K562 (cell line): ENCODE data around the gene FKBP7. TPM values are rescaled to one million over a fixed set of nuclear protein-coding genes. Genes with fewer than 3 reads are reported as not detected.

ENCODE experiments used
- ATAC-seq: fragments of 200-7000 bp; cut with Tn5 transposase; 3 replicates; pipeline ENCODE4 v1.9.1; 2020; ENCODE audit warnings: moderate library complexity
- BruUV-seq: library from RNA; stranded (reverse); fragments of 400-500 nt; replicated peaks from 2 replicates; lab custom pipeline; 2021; lab: Mats Ljungman, UMichigan
- CTCF ChIA-PET: fragments of 300-600 bp; formaldehyde crosslinking; extraction: SDS; loops from one replicate; lab custom pipeline; 2021; ENCODE audit warnings: low intra/inter-chr PET ratio; lab: Yijun Ruan, JAX
- POLR2A ChIA-PET: fragments of 300-600, 350-650 bp; sonication (Branson Sonifier 250); formaldehyde crosslinking; extraction: SDS; loops from one replicate; lab custom pipeline; 2021; ENCODE audit warnings: antibody characterized with exemption, inconsistent platforms; lab: Yijun Ruan, JAX
- DNase-seq, 4 experiments: peaks; one replicate each; pipeline versions ENCODE4 v3.0.0 to v3.0.0-alpha.2; 2011 to 2018; ENCODE audit warnings: low spot score in 3 of 4, mixed read lengths in 3 of 4; ENCODE audit errors: extremely low read depth in 1 of 4
- FAIRE-seq: peaks from 2 replicates; lab custom pipeline; 2011; peaks lifted over from hg19 to GRCh38; lab: Jason Lieb, UNC
- H2AFZ ChIP-seq: 2 replicates; pipeline ENCODE4 v1.6.0; 2011; ENCODE audit warnings: low read depth, low read length, control low read depth, inconsistent platforms
- H3K27ac ChIP-seq: fragments of 200-600 bp; 3 replicates; pipeline ENCODE4 v1.8.0; 2011; ENCODE audit warnings: low read depth, mild to moderate bottlenecking, control low read depth, inconsistent platforms, low read length, moderate library complexity, mixed read lengths; ENCODE audit errors: extremely low read depth
- H3K27me3 ChIP-seq, 2 experiments: fragments of 300-600 bp in 1 of 2; 2 replicates in 1 of 2; 3 replicates in 1 of 2; pipeline versions ENCODE4 v1.6.0 to v1.8.0; 2011; ENCODE audit warnings: inconsistent platforms in 2 of 2, low read length in 2 of 2, mild to moderate bottlenecking in 1 of 2, mixed read lengths in 1 of 2, moderate library complexity in 1 of 2; ENCODE audit not compliant: control insufficient read depth in 2 of 2, insufficient read depth in 2 of 2
- H3K36me3 ChIP-seq: fragments of 300-600 bp; 3 replicates; pipeline ENCODE4 v1.8.0; 2011; ENCODE audit warnings: mild to moderate bottlenecking, low read length, inconsistent platforms; ENCODE audit not compliant: control insufficient read depth, insufficient read depth
- H3K4me1 ChIP-seq, 2 experiments: fragments of 200-600 bp in 1 of 2; replicated peaks in 1 of 2; 2 replicates in 1 of 2; 3 replicates in 1 of 2; pipeline versions ENCODE4 v1.5.1 to v1.8.0; 2011; ENCODE audit warnings: inconsistent platforms in 2 of 2, low read length in 2 of 2, mild to moderate bottlenecking in 1 of 2, mixed read lengths in 1 of 2, moderate library complexity in 1 of 2; ENCODE audit not compliant: control insufficient read depth in 2 of 2, insufficient read depth in 2 of 2
- H3K4me2 ChIP-seq: 2 replicates; pipeline ENCODE4 v1.6.1; 2011; ENCODE audit warnings: low read length, control low read depth, inconsistent platforms, mixed read lengths; ENCODE audit not compliant: insufficient read depth
- H3K4me3 ChIP-seq: fragments of 200-600 bp; sonication (generic), shearing (Covaris generic); 2 replicates; pipeline ENCODE4 v1.5.1; 2016; ENCODE audit warnings: control low read depth, inconsistent platforms
- H3K79me2 ChIP-seq: fragments of 200-600 bp; 3 replicates; pipeline ENCODE4 v1.8.0; 2011; ENCODE audit warnings: low read length, inconsistent platforms; ENCODE audit not compliant: control insufficient read depth, insufficient read depth
- H3K9ac ChIP-seq, 2 experiments: 2 replicates each; pipeline versions ENCODE4 v1.6.0 to v1.6.1; 2011; ENCODE audit warnings: low read depth in 2 of 2, low read length in 2 of 2, control low read depth in 1 of 2, inconsistent platforms in 1 of 2, mild to moderate bottlenecking in 1 of 2, mixed read lengths in 1 of 2; ENCODE audit not compliant: insufficient read depth in 1 of 2
- H3K9me1 ChIP-seq: one replicate; pipeline ENCODE4 v1.6.0; 2011; ENCODE audit warnings: inconsistent platforms, mild to moderate bottlenecking, low read length, moderate library complexity; ENCODE audit not compliant: control insufficient read depth, insufficient read depth
- H3K9me3 ChIP-seq: replicated peaks from 2 replicates; pipeline ENCODE4 v1.5.1; 2011; ENCODE audit warnings: low read depth, low read length, inconsistent platforms; ENCODE audit not compliant: control insufficient read depth, insufficient read depth
- H4K20me1 ChIP-seq: replicated peaks from 2 replicates; pipeline ENCODE4 v1.6.1; 2011; ENCODE audit warnings: low read length, inconsistent platforms, mixed read lengths; ENCODE audit not compliant: control insufficient read depth, insufficient read depth
- BCOR ChIP-seq: fragments of 450-650 bp; IDR thresholded peaks from 2 replicates; pipeline ENCODE4 v1.6.1; 2016
- BHLHE40 ChIP-seq: IDR thresholded peaks from 2 replicates; pipeline ENCODE4 v1.6.1; 2011; ENCODE audit warnings: low read length, improper control_type of control experiment
- CUX1 ChIP-seq: fragments of 200-800 bp; sonication (Bioruptor generic); IDR thresholded peaks from 2 replicates; pipeline ENCODE4 v1.6.1; 2016; ENCODE audit warnings: missing genetic modification characterization, missing compliant biosample characterization
- GTF2F1 ChIP-seq: IDR thresholded peaks from 2 replicates; pipeline ENCODE4 v1.6.1; 2011; ENCODE audit warnings: low read depth, low read length, improper control_type of control experiment
- HEY1 ChIP-seq: fragments of 250-450 bp; sonication (Bioruptor Pico); IDR thresholded peaks from 2 replicates; pipeline ENCODE4 v1.5.0; 2020; ENCODE audit warnings: mild to moderate bottlenecking, moderate library complexity, borderline replicate concordance
- HIVEP1 ChIP-seq: fragments of 250-450 bp; sonication (Bioruptor Pico); IDR thresholded peaks from 2 replicates; pipeline ENCODE4 v1.4.0; 2020; ENCODE audit warnings: mild to moderate bottlenecking
- RBM22 ChIP-seq: fragments of 200-400 bp; formaldehyde crosslinking; IDR thresholded peaks from 2 replicates; pipeline ENCODE4 v1.6.1; 2018; ENCODE audit warnings: low read length, low read depth; ENCODE audit not compliant: poor library complexity, severe bottlenecking
- RNF2 ChIP-seq: sonication (generic); IDR thresholded peaks from 2 replicates; pipeline ENCODE4 v1.6.1; 2016
- RNF219 ChIP-seq: fragments of 250-450 bp; sonication (Bioruptor Pico); IDR thresholded peaks from 2 replicates; pipeline ENCODE4 v1.5.0; 2022; ENCODE audit warnings: mild to moderate bottlenecking
- SMARCA5 ChIP-seq: fragments of 450-650 bp; IDR thresholded peaks from 2 replicates; pipeline ENCODE4 v1.6.1; 2016
- SMARCB1 ChIP-seq: IDR thresholded peaks from 2 replicates; pipeline ENCODE4 v1.6.1; 2011; ENCODE audit warnings: improper control_type of control experiment, low read depth; ENCODE audit not compliant: insufficient read length
- U2AF1 ChIP-seq: fragments of 200-400 bp; formaldehyde crosslinking; optimal IDR thresholded peaks from 2 replicates; pipeline ENCODE3; 2017; ENCODE audit warnings: mild to moderate bottlenecking, low read depth, low read length, moderate library complexity
- ZBTB5 ChIP-seq: fragments of 450-650 bp; IDR thresholded peaks from 2 replicates; pipeline ENCODE4 v1.6.1; 2017; ENCODE audit warnings: antibody characterized with exemption
- ZNF143 ChIP-seq: sonication (generic); formaldehyde crosslinking; IDR thresholded peaks from 2 replicates; pipeline ENCODE4 v1.9.0; 2022; ENCODE audit warnings: mild to moderate bottlenecking, missing genetic modification reagents
- in situ Hi-C: fragments of 300-500 bp; cut with MboI; formaldehyde crosslinking; loops from 4 replicates; pipeline ENCODE4 v1.15.0; 2018; ENCODE audit warnings: inconsistent platforms, mixed read lengths
- intact Hi-C: fragments of 100-400 bp; cut with micrococcal nuclease; formaldehyde crosslinking; loops from 2 replicates; pipeline ENCODE4 v1.14.2; 2022
- polyA plus RNA-seq, 8 experiments: library from polyadenylated mRNA; depleted of rRNA in 4 of 8; stranded (reverse) in 5 of 8; unstranded in 3 of 8; fragments of >200 nt; fragmentation: Nextera tagmentation in 2 of 8; fragmentation: Illumina TruSeq in 1 of 8; extraction: Ambion mirVana in 2 of 8; extraction: Trizol in 1 of 8; gene quantifications; 2 replicates each; pipeline versions ENCODE4 v1.2.1 to v1.2.3, GENCODE V29; 2011 to 2014; ENCODE audit warnings: inconsistent platforms in 1 of 8, missing spikeins in 1 of 8
- total RNA-seq, 7 experiments: library from RNA; depleted of rRNA in 6 of 7; stranded (reverse); fragments of >200 nt in 6 of 7; fragmentation: Illumina TruSeq in 2 of 7; extraction: Trizol in 2 of 7; gene quantifications; 2 replicates each; pipeline versions ENCODE4 v1.2.1 to v1.2.3, GENCODE V29; 2011 to 2021; ENCODE audit warnings: low replicate concordance in 1 of 7

Gene FKBP7
- total and polyA plus RNA-seq, 9 of the 15 experiments (the other 6 are each of a cell fraction or from before 2014, with no cell fraction given): 6.1 to 23.2 (median 19.0) TPM

- no peak overlapping the region for H3K4me2 ChIP-seq
- H3K4me3 ChIP-seq: no peak overlapping the region
- peaks cover 21% of the 10 kb centered on the region for H3K79me2 ChIP-seq
- in situ Hi-C loops: no loop called here
- ChIA-PET POLR2A (interaction anchor here (1.0 kb wide), 1 partner anchor 8 kb away, joined by 3 read pairs; no protein-coding TSS in a partner anchor), CTCF (no interaction called here)
- no peaks in the 10 kb centered on the region for H3K9me1 ChIP-seq
- H3K27me3 ChIP-seq: no peaks in the 10 kb centered on the region
- DNase-seq (no peak), ATAC-seq (no peak), FAIRE-seq (no peak)
- H3K9ac ChIP-seq: no peak overlapping the region
- no peak overlapping the region for H3K27ac ChIP-seq
- H3K4me1 ChIP-seq: peaks cover 15 to 17% of the 10 kb centered on the region in 2 experiments
- intact Hi-C loops: loop anchor here (5.0 to 10.0 kb wide), 4 partner anchors 169 to 1528 kb away; partner anchors contain the start of genes CWC22 and RBM45
- H4K20me1 ChIP-seq: no peaks in the 10 kb centered on the region
- no peaks in the 10 kb centered on the region for H3K9me3 ChIP-seq
- no peaks in the 10 kb centered on the region for H3K36me3 ChIP-seq
- BruUV-seq: no TSS peak
- H2AFZ ChIP-seq: no peak overlapping the region; the same call in 1 of the 2 replicates
- TF ChIP-seq CUX1 (CRISPR knock-in tag): no peak
- 0 out of 2 replicates have a peak, but pooled peaks have one; percentile 35 for TF ChIP-seq SMARCA5
- TF ChIP-seq SMARCB1: no peak
- TF ChIP-seq U2AF1: no peak
- TF ChIP-seq ZNF143 (CRISPR knock-in tag): no peak
- no peak for TF ChIP-seq RBM22
- 0 out of 2 replicates have a peak, but pooled peaks have one; percentile 36 for TF ChIP-seq BCOR
- no peak for TF ChIP-seq GTF2F1
- no peak for TF ChIP-seq HEY1 (CRISPR knock-in tag)
- TF ChIP-seq RNF219 (CRISPR knock-in tag): no peak
- no peak for TF ChIP-seq BHLHE40
- no peak for TF ChIP-seq ZBTB5
- no peak for TF ChIP-seq HIVEP1 (CRISPR knock-in tag)
- TF ChIP-seq RNF2: no peak
Measured at GRCh38 chr2:178476477-178476876, 1.9 kb downstream of the FKBP7 start.
